ENCODE results near the gene CPXM1.

CPXM1 gene

GRCh38 chr20:2760297-2760951, 40.0 kb downstream of the CPXM1 start:
- ChIA-PET POLR2A (no interaction called here), CTCF (interaction anchor here (1.2 to 13.6 kb wide), 4 partner anchors 8 to 241 kb away, joined by 3 to 337 read pairs (median 4); no protein-coding TSS in a partner anchor)
- TF ChIP-seq, protein P1, sequence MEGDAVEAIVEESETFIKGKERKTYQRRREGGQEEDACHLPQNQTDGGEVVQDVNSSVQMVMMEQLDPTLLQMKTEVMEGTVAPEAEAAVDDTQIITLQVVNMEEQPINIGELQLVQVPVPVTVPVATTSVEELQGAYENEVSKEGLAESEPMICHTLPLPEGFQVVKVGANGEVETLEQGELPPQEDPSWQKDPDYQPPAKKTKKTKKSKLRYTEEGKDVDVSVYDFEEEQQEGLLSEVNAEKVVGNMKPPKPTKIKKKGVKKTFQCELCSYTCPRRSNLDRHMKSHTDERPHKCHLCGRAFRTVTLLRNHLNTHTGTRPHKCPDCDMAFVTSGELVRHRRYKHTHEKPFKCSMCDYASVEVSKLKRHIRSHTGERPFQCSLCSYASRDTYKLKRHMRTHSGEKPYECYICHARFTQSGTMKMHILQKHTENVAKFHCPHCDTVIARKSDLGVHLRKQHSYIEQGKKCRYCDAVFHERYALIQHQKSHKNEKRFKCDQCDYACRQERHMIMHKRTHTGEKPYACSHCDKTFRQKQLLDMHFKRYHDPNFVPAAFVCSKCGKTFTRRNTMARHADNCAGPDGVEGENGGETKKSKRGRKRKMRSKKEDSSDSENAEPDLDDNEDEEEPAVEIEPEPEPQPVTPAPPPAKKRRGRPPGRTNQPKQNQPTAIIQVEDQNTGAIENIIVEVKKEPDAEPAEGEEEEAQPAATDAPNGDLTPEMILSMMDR (IDR thresholded peaks at IDR 0.05; ENCODE audit: insufficient read depth, low read length, missing control alignments): no peak
- H3K4me3 ChIP-seq (ENCODE audit: low read depth, low read length): no peak overlapping the region
- no peak for DNase-seq (ENCODE audit: low read depth, low spot score)

GRCh38 chr20:2759603-2760296, 40.7 kb downstream of the CPXM1 start:
- TF ChIP-seq, protein P1 (IDR thresholded peaks at IDR 0.05; ENCODE audit: insufficient read depth, low read length, missing control alignments): no peak
- CTCF ChIA-PET: interaction anchor here (1.0 to 13.6 kb wide), 3 partner anchors 21 to 129 kb away, joined by 3 to 337 read pairs (median 3); no protein-coding TSS in a partner anchor

GRCh38 chr20:2759143-2759542, 41.3 kb downstream of the CPXM1 start:
- DNase-seq (ENCODE audit: low read depth, low spot score): no peak
- no peak overlapping the region for H3K4me3 ChIP-seq (ENCODE audit: low read depth, low read length)
- ChIA-PET CTCF (interaction anchor here (1.0 to 13.6 kb wide), 3 partner anchors 21 to 130 kb away, joined by 3 to 337 read pairs (median 3); no protein-coding TSS in a partner anchor), POLR2A (no interaction called here)
- TF ChIP-seq, protein P1 (IDR thresholded peaks at IDR 0.05; ENCODE audit: insufficient read depth, low read length, missing control alignments): no peak

More at GRCh38 chr20:2759603-2760296, 40.7 kb downstream of the CPXM1 start:
- no peak for DNase-seq (ENCODE audit: low read depth, low spot score)
- POLR2A ChIA-PET: no interaction called here
- no peak overlapping the region for H3K4me3 ChIP-seq (ENCODE audit: low read depth, low read length)

DNA sequence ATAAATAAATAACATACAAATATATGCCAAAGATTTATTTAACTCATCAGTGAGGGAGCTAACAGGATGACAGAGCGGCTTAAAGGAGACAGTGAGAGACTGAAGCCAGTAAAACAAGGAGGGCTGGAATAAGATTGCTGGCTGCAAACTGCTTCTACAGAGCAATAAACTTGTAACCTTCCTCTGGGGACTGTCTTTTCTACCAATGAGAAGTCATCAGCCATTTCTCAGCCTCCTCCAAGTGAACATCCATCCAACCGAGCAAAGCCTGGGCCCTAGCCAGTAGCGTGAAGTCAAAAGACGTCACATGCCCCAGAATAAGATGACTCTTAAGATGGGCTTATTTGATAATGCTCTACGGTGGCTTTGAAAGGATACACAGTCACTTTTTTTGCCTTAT, 42.5 kb downstream of the CPXM1 start:
- CTCF ChIA-PET: interaction anchor here (0.9 to 13.6 kb wide), 5 partner anchors 15 to 243 kb away, joined by 3 to 337 read pairs (median 3); no protein-coding TSS in a partner anchor
- no peak overlapping the region for H3K4me3 ChIP-seq (ENCODE audit: low read depth, low read length)
- DNase-seq (ENCODE audit: low read depth, low spot score): no peak
- TF ChIP-seq, protein P1 (IDR thresholded peaks at IDR 0.05; ENCODE audit: insufficient read depth, low read length, missing control alignments): no peak
- POLR2A ChIA-PET: no interaction called here

DNA sequence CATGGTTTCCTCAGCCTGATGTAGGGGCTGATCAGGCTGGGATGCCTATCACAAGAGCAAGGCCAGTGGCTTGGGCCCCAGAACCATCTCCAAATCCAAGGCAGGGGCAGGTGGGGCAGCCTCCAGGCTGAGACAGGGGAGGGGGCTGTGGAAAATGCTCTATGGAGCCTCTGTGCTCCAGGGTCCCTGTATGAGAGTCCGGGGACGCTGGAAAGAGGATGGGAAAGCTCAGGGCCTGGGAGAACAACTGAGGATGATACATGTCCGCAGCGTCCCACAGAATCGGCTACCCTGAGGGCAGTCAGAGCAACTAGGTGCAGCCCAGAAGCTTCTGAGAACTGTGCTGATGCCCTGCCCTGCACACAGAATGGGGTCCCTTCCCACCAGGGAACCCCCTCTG, 43.4 kb downstream of the CPXM1 start:
- no peak overlapping the region for H3K4me3 ChIP-seq (ENCODE audit: low read depth, low read length)
- TF ChIP-seq, protein P1 (IDR thresholded peaks at IDR 0.05; ENCODE audit: insufficient read depth, low read length, missing control alignments): no peak
- ChIA-PET CTCF (interaction anchor here (0.6 to 13.6 kb wide), 6 partner anchors 13 to 244 kb away, joined by 3 to 337 read pairs (median 5); partner anchors contain the start of gene PTPRA), POLR2A (no interaction called here)
- DNase-seq (ENCODE audit: low read depth, low spot score): no peak

DNA sequence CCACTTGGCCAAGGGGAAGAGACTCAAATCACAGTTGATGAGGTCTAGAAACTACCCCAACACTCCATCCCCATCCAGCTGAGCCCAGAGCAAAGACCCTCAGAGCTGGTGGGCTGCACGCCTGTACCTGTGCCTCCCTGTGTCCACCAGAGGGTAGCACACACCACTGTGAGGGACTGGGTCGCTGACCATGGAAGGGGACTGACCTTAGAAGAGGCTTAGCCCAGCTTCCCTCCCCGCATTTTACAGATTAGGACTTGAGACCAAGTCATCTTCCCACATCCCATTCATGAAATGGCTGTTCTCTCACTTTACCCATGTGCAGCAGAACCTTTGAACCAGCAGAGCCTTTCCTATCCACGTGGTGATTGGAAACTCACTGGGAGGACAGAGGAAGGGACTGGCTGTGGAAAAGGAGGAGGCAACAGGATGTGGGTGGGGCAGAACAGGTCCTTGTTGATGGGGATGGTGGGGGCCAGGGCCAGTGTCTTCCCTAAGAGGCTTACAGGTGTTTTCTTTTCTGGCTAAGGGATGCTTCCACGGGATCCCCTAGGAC, 44.3 kb downstream of the CPXM1 start:
- TF ChIP-seq, protein P1 (IDR thresholded peaks at IDR 0.05; ENCODE audit: insufficient read depth, low read length, missing control alignments): peak; percentile 89
- CTCF ChIA-PET: interaction anchor here (0.8 to 13.6 kb wide), 19 partner anchors 7 to 256 kb away, joined by 3 to 337 read pairs (median 6); partner anchors contain the start of gene PTPRA
- POLR2A ChIA-PET: no interaction called here
- no peak overlapping the region for H3K4me3 ChIP-seq (ENCODE audit: low read depth, low read length)
- DNase-seq (ENCODE audit: low read depth, low spot score): no peak
